LNCaP clone FGC (cell line): ENCODE measurements around the gene C17orf100.

Experiments
- DNase-seq: peaks from one replicate; pipeline ENCODE4 v3.0.0-alpha.2; 2011; ENCODE audit warnings: low read depth
- H3K4me3 ChIP-seq: 2 replicates; pipeline ENCODE4 v1.5.1; 2011; ENCODE audit warnings: mild to moderate bottlenecking, low read depth, low read length, control low read depth
- CTCF ChIP-seq: IDR thresholded peaks from 2 replicates; pipeline ENCODE4 v1.5.1; 2012; ENCODE audit warnings: mild to moderate bottlenecking; ENCODE audit not compliant: control insufficient read depth, insufficient read depth; ENCODE audit errors: extremely low read depth

C17orf100 gene

GRCh38 chr17:6636105-6636504 is 15.5 kb upstream of the C17orf100 start:
- DNase-seq, result no peak
- no peak overlapping the region for H3K4me3 ChIP-seq
- no peak for TF ChIP-seq CTCF

GRCh38 chr17:6636616-6637457 is 14.7 kb upstream of the C17orf100 start:
- no peak for TF ChIP-seq CTCF
- DNase-seq, result no peak
- no peak overlapping the region for H3K4me3 ChIP-seq

- H3K4me3 ChIP-seq, result no peak overlapping the region
- no peak for TF ChIP-seq CTCF
- DNase-seq, result no peak
Observed at GRCh38 chr17:6637458-6637840, 14.1 kb upstream of the C17orf100 start.

GRCh38 chr17:6638046-6638908 is 13.3 kb upstream of the C17orf100 start:
- H3K4me3 ChIP-seq, result peak overlapping the region; percentile 93
- no peak for TF ChIP-seq CTCF
- no peak for DNase-seq

- H3K4me3 ChIP-seq, result peak overlapping the region; percentile 93
- no peak for TF ChIP-seq CTCF
- no peak for DNase-seq
Observed at GRCh38 chr17:6639014-6639585, 12.5 kb upstream of the C17orf100 start.

GRCh38 chr17:6639586-6640535 is 11.7 kb upstream of the C17orf100 start:
- peak overlapping the region; percentile 93 for H3K4me3 ChIP-seq
- no peak for TF ChIP-seq CTCF
- DNase-seq, result no peak
